HCT116 (cell line): ENCODE data around the gene SF3A2. TPM values are rescaled to one million over a fixed set of nuclear protein-coding genes. Genes with fewer than 3 reads are reported as not detected.

ENCODE experiments used
- ATAC-seq: fragments of 200-7000 bp; cut with Tn5 transposase; 2 replicates; pipeline ENCODE4 v1.9.1; 2020; ENCODE audit warnings: mild to moderate bottlenecking, moderate library complexity
- Bru-seq: library from RNA; stranded (reverse); fragments of 400-500 nt; gene quantifications from one replicate; lab custom pipeline; 2021; lab: Mats Ljungman, UMichigan
- BruChase-seq, 2 experiments: library from RNA; stranded (reverse); fragments of 400-500 nt; gene quantifications; one replicate each; lab custom pipeline; 2021; lab: Mats Ljungman, UMichigan
- BruUV-seq: library from RNA; stranded (reverse); fragments of 400-500 nt; replicated peaks from 2 replicates; lab custom pipeline; 2021; lab: Mats Ljungman, UMichigan
- CTCF ChIA-PET: fragments of 300-600 bp; sonication (Branson Sonifier 250); formaldehyde crosslinking; loops from one replicate; lab custom pipeline; 2021; ENCODE audit warnings: antibody characterized with exemption; lab: Charles Lee
- POLR2A ChIA-PET: fragments of 300-600, 350-600 bp; sonication (Branson Sonifier 250); formaldehyde crosslinking; loops from one replicate; lab custom pipeline; 2021; ENCODE audit warnings: antibody characterized with exemption; lab: Charles Lee
- RAD21 ChIA-PET, 2 experiments: fragments of 300-600 bp; sonication (Branson Sonifier 250); formaldehyde crosslinking; loops; one replicate each; lab custom pipeline; 2023; ENCODE audit warnings: low total read pairs in 2 of 2; ENCODE audit not compliant: uncharacterized antibody in 2 of 2, unreplicated experiment in 2 of 2, low non-redundant PET in 1 of 2; lab: Charles Lee
- DNase-seq: peaks from one replicate; pipeline ENCODE4 v3.0.0-alpha.2; 2010; ENCODE audit warnings: low read depth, low spot score
- H2AFZ ChIP-seq: fragments of 200-600 bp; shearing (Covaris generic), sonication (generic); 2 replicates; pipeline ENCODE4 v1.6.1; 2017; ENCODE audit warnings: low read depth, mixed run types, mixed read lengths, antibody characterized with exemption, low read length; ENCODE audit not compliant: poor library complexity, severe bottlenecking
- H3K27ac ChIP-seq: 2 replicates; pipeline ENCODE4 v1.5.1; 2012; ENCODE audit warnings: low read depth, low read length
- H3K27me3 ChIP-seq: fragments of 200-600 bp; sonication (generic); 2 replicates; pipeline ENCODE4 v1.6.1; 2016; ENCODE audit warnings: mixed run types, low read length, mixed read lengths; ENCODE audit not compliant: insufficient read depth
- H3K36me3 ChIP-seq, 2 experiments: fragments of 200-500 bp in 1 of 2; fragments of 200-600 bp in 1 of 2; sonication (Bioruptor generic) in 1 of 2; sonication (generic) in 1 of 2; 2 replicates each; pipeline versions ENCODE4 v1.5.1 to v1.6.1; 2014 to 2016; ENCODE audit warnings: low read length in 2 of 2, inconsistent platforms in 1 of 2, mixed read lengths in 1 of 2, mixed run types in 1 of 2; ENCODE audit not compliant: insufficient read depth in 2 of 2, control insufficient read depth in 1 of 2
- H3K4me1 ChIP-seq, 2 experiments: fragments of 200-600 bp in 1 of 2; sonication (generic) in 1 of 2; 2 replicates each; pipeline versions ENCODE4 v1.5.1 to v1.6.1; 2012 to 2017; ENCODE audit warnings: low read length in 2 of 2, inconsistent platforms in 1 of 2, mild to moderate bottlenecking in 1 of 2, mixed read lengths in 1 of 2, mixed run types in 1 of 2, moderate library complexity in 1 of 2; ENCODE audit not compliant: insufficient read depth in 2 of 2, control insufficient read depth in 1 of 2
- H3K4me2 ChIP-seq: fragments of 200-600 bp; sonication (generic); 2 replicates; pipeline ENCODE4 v1.6.1; 2017; ENCODE audit warnings: mixed run types, low read length, mixed read lengths
- H3K4me3 ChIP-seq, 2 experiments: fragments of 200-600 bp in 1 of 2; sonication (generic) in 1 of 2; replicated peaks in 1 of 2; 2 replicates each; pipeline ENCODE4 v1.5.1; 2011 to 2016; ENCODE audit warnings: low read length in 2 of 2, control low read depth in 1 of 2, low read depth in 1 of 2, mild to moderate bottlenecking in 1 of 2, mixed read lengths in 1 of 2, mixed run types in 1 of 2
- H3K79me2 ChIP-seq: fragments of 200-600 bp; sonication (generic); 2 replicates; pipeline ENCODE4 v1.6.1; 2017; ENCODE audit warnings: mild to moderate bottlenecking, mixed run types, low read length, moderate library complexity, mixed read lengths; ENCODE audit not compliant: insufficient read depth
- H3K9ac ChIP-seq: fragments of 200-600 bp; sonication (generic); 2 replicates; pipeline ENCODE4 v1.6.1; 2016; ENCODE audit warnings: low read length, mixed read lengths
- H3K9me2 ChIP-seq: fragments of 200-600 bp; sonication (generic), shearing (Covaris generic); 2 replicates; pipeline ENCODE4 v1.6.1; 2017; ENCODE audit warnings: mixed run types, mild to moderate bottlenecking, moderate library complexity; ENCODE audit not compliant: insufficient read depth
- H3K9me3 ChIP-seq, 2 experiments: fragments of 200-500 bp in 1 of 2; fragments of 200-600 bp in 1 of 2; sonication (Bioruptor generic) in 1 of 2; sonication (generic) in 1 of 2; 2 replicates each; pipeline ENCODE4 v1.6.1; 2014 to 2017; ENCODE audit warnings: low read length in 2 of 2, mixed read lengths in 2 of 2, inconsistent platforms in 1 of 2, low read depth in 1 of 2, mild to moderate bottlenecking in 1 of 2, mixed run types in 1 of 2, moderate library complexity in 1 of 2; ENCODE audit not compliant: control insufficient read depth in 1 of 2, insufficient read depth in 1 of 2
- H4K20me1 ChIP-seq: fragments of 200-600 bp; sonication (generic), shearing (Covaris generic); 2 replicates; pipeline ENCODE4 v1.6.1; 2017; ENCODE audit warnings: mixed run types, mild to moderate bottlenecking, moderate library complexity; ENCODE audit not compliant: insufficient read depth
- ATF3 ChIP-seq: IDR thresholded peaks from 2 replicates; pipeline ENCODE4 v1.6.1; 2012
- CBX3 ChIP-seq: IDR thresholded peaks from 2 replicates; pipeline ENCODE4 v1.6.1; 2012; ENCODE audit warnings: low read depth
- CEBPB ChIP-seq: IDR thresholded peaks from 2 replicates; pipeline ENCODE4 v1.6.1; 2012; ENCODE audit warnings: low read depth
- CTCF ChIP-seq, 3 experiments: fragments of 200-600 bp in 1 of 3; sonication (generic) in 1 of 3; IDR thresholded peaks in 2 of 3; conservative IDR thresholded peaks in 1 of 3; 2 replicates each; pipeline ENCODE4 v1.5.1; 2012 to 2017; ENCODE audit warnings: low read depth in 2 of 3, low read length in 2 of 3, antibody characterized with exemption in 1 of 3, borderline replicate concordance in 1 of 3, control low read depth in 1 of 3, mild to moderate bottlenecking in 1 of 3, mixed read lengths in 1 of 3, mixed run types in 1 of 3, moderate library complexity in 1 of 3; ENCODE audit not compliant: insufficient read depth in 1 of 3
- EGR1 ChIP-seq: IDR thresholded peaks from 2 replicates; pipeline ENCODE4 v1.6.1; 2012; ENCODE audit warnings: low read depth
- EZH2phosphoT487 ChIP-seq: fragments of 200-600 bp; IDR thresholded peaks from 2 replicates; pipeline ENCODE4 v1.6.1; 2018; ENCODE audit warnings: antibody characterized with exemption, borderline replicate concordance
- FOSL1 ChIP-seq: IDR thresholded peaks from 2 replicates; pipeline ENCODE4 v1.6.1; 2012; ENCODE audit warnings: low read depth
- MAX ChIP-seq: IDR thresholded peaks from 2 replicates; pipeline ENCODE4 v1.6.1; 2012
- POLR2A ChIP-seq: IDR thresholded peaks from 2 replicates; pipeline ENCODE4 v1.7.0; 2011; ENCODE audit warnings: borderline replicate concordance; ENCODE audit not compliant: insufficient read depth, insufficient read length; ENCODE audit errors: extremely low read depth
- POLR2AphosphoS5 ChIP-seq: IDR thresholded peaks from 2 replicates; pipeline ENCODE4 v1.6.1; 2011; ENCODE audit warnings: mild to moderate bottlenecking, low read depth, low read length, moderate library complexity
- RAD21 ChIP-seq: IDR thresholded peaks from 2 replicates; pipeline ENCODE4 v1.6.1; 2012; ENCODE audit warnings: low read depth, mild to moderate bottlenecking
- SIN3A ChIP-seq: IDR thresholded peaks from 2 replicates; pipeline ENCODE4 v1.6.1; 2012; ENCODE audit warnings: low read depth
- SP1 ChIP-seq: IDR thresholded peaks from 2 replicates; pipeline ENCODE4 v1.6.1; 2012; ENCODE audit warnings: low read depth
- SRF ChIP-seq: IDR thresholded peaks from 2 replicates; pipeline ENCODE4 v1.6.1; 2012; ENCODE audit warnings: low read depth
- YY1 ChIP-seq: IDR thresholded peaks from 2 replicates; pipeline ENCODE4 v1.6.1; 2011; ENCODE audit warnings: low read length, low read depth, moderate library complexity, mild to moderate bottlenecking; ENCODE audit not compliant: insufficient replicate concordance; ENCODE audit errors: extremely low read depth
- ZBTB33 ChIP-seq: IDR thresholded peaks from 2 replicates; pipeline ENCODE4 v1.6.1; 2011; ENCODE audit warnings: mild to moderate bottlenecking, low read length, moderate library complexity; ENCODE audit not compliant: insufficient replicate concordance; ENCODE audit errors: extremely low read depth
- ZFX ChIP-seq: fragments of 450-650 bp; IDR thresholded peaks from 2 replicates; pipeline ENCODE4 v1.6.1; 2017
- ZNF274 ChIP-seq: fragments of 200-500 bp; sonication (Bioruptor generic); IDR thresholded peaks from 2 replicates; pipeline ENCODE4 v1.6.1; 2014; ENCODE audit warnings: mild to moderate bottlenecking, low read depth, low read length, inconsistent platforms
- intact Hi-C: fragments of 100-400 bp; cut with micrococcal nuclease; formaldehyde crosslinking; loops from 2 replicates; pipeline ENCODE4 v1.10.0; 2022
- long read RNA-seq: library from polyadenylated mRNA; unstranded; transcript quantifications from one replicate; pipeline ENCODE4 v2.0.0, GENCODE V29; 2021; ENCODE audit not compliant: unreplicated experiment
- polyA plus RNA-seq: library from polyadenylated mRNA; unstranded; fragments of >200 nt; gene quantifications from 2 replicates; pipeline ENCODE4 v1.2.1, GENCODE V29; 2012; ENCODE audit warnings: missing spikeins
- total RNA-seq: library from RNA; stranded (reverse); gene quantifications from one replicate; pipeline ENCODE4 v1.2.1, GENCODE V29; 2021; ENCODE audit not compliant: unreplicated experiment

SF3A2 gene
- total RNA-seq (166 TPM), Bru-seq, nascent RNA (percentile 90 among the genes with signal in this experiment), BruChase-seq, experiment 1, labeled RNA remaining after a 6-hour chase (percentile 94 among the genes with signal in this experiment), BruChase-seq, experiment 2, labeled RNA remaining after a 2-hour chase (percentile 87 among the genes with signal in this experiment)
- polyA plus RNA-seq = 139 and 153 TPM in 2 replicates
- long read RNA-seq, transcript SF3A2-201 (9 exons, 1,963 nt) = major isoform, 30 of 90 reads
- long read RNA-seq, partial matches to known transcripts = 52 of 90 reads
- long read RNA-seq, other reads (novel, unspliced or antisense) = 8 of 90 reads

- peaks cover 17 to 49% of the 10 kb centered on the region in 2 experiments; a peak in 3 of 4 replicates for H3K4me1 ChIP-seq
Observed at GRCh38 chr19:2236314-2237050, at the start of gene SF3A2, which contains the start of gene PLEKHJ1. Gene SF3A2 (plus strand): TSS chr19:2236824. CDS start chr19:2243419, 6,595 bp downstream. Gene PLEKHJ1 (minus strand): TSS chr19:2236329. CDS start chr19:2236248, 81 bp downstream.

More at GRCh38 chr19:2236314-2237050, at the start of gene SF3A2, which contains the start of gene PLEKHJ1:
- DNase-seq = peak; percentile 94
- no peaks in the 10 kb centered on the region for H3K9me2 ChIP-seq
- peaks cover 9 to 47% of the 10 kb centered on the region in 2 experiments for H3K36me3 ChIP-seq
- intact Hi-C loops = loop anchor here (1.0 to 5.0 kb wide), 3 partner anchors 37 to 155 kb away; partner anchors contain the start of gene DOT1L
- CTCF ChIA-PET = interaction anchor here (0.7 to 1.4 kb wide), 3 partner anchors 81 to 149 kb away, joined by 3 to 5 read pairs (median 3); no protein-coding TSS in a partner anchor
- H3K79me2 ChIP-seq = peaks cover 83% of the 10 kb centered on the region
- ATAC-seq = peak; percentile 77
- no TSS peak for BruUV-seq
- peak within 1 kb of the TSS; percentile 80 for H3K4me2 ChIP-seq
- H2AFZ ChIP-seq = no peak within 1 kb of the TSS
- RAD21 ChIA-PET = interaction anchor here (0.7 to 1.0 kb wide), 2 partner anchors 79 to 81 kb away, joined by 3 to 4 read pairs; no protein-coding TSS in a partner anchor
- peak within 1 kb of the TSS; percentile 99 for H3K9ac ChIP-seq
- TF ChIP-seq FOSL1 (no peak), ZFX (peak; percentile 96; the same call in 1 of the 2 replicates), YY1 (no peak), CBX3 (no peak; the same call in 1 of the 2 replicates), ATF3 (no peak), EGR1 (peak; percentile 99), CEBPB (no peak), SP1 (peak; percentile 52; the same call in 1 of the 2 replicates), SRF (no peak), CTCF (IDR thresholded peaks at IDR 0.05 in 2 of 3, conservative IDR thresholded peaks at IDR 0.05 in 1 of 3; ENCODE audit: borderline replicate concordance in 1 of 3, insufficient read depth in 1 of 3, low read depth in 2 of 3, low read length in 2 of 3) (peak; percentile 87 to 98 (median 96)), POLR2AphosphoS5 (peak; percentile 74), EZH2phosphoT487 (no peak), MAX (peak; percentile 98), SIN3A (peak; percentile 87), ZBTB33 (peak; percentile 29), ZNF274 (no peak), POLR2A (peak; percentile 82), RAD21 (peak; percentile 97)
- peak within 1 kb of the TSS; percentile 95 for H3K27ac ChIP-seq
- no peaks in the 10 kb centered on the region for H3K9me3 ChIP-seq
- peak within 1 kb of the TSS; percentile 83 to 92 for H3K4me3 ChIP-seq
- peaks cover 29% of the 10 kb centered on the region; the same call in 1 of the 2 replicates for H4K20me1 ChIP-seq
- H3K27me3 ChIP-seq = no peaks in the 10 kb centered on the region
- POLR2A ChIA-PET = no interaction called here
